Mammary epithelial cell (primary cell): ENCODE data around the gene ELMO1.

ENCODE experiments used
- EZH2 ChIP-seq: IDR thresholded peaks from 2 replicates; pipeline ENCODE4 v1.6.1; 2012; ENCODE audit warnings: low read length, inconsistent platforms, borderline replicate concordance
- TF ChIP-seq, protein P1 (sequence below), 2 donors: IDR thresholded peaks in 1 of 2; conservative IDR thresholded peaks in 1 of 2; 2 replicates each; pipeline ENCODE4 v1.5.1; 2011 to 2012; ENCODE audit warnings: inconsistent platforms in 2 of 2, low read length in 2 of 2, mild to moderate bottlenecking in 2 of 2, control low read depth in 1 of 2, low read depth in 1 of 2; ENCODE audit not compliant: insufficient read depth in 1 of 2; ENCODE audit errors: extremely low read depth in 1 of 2

DNA sequence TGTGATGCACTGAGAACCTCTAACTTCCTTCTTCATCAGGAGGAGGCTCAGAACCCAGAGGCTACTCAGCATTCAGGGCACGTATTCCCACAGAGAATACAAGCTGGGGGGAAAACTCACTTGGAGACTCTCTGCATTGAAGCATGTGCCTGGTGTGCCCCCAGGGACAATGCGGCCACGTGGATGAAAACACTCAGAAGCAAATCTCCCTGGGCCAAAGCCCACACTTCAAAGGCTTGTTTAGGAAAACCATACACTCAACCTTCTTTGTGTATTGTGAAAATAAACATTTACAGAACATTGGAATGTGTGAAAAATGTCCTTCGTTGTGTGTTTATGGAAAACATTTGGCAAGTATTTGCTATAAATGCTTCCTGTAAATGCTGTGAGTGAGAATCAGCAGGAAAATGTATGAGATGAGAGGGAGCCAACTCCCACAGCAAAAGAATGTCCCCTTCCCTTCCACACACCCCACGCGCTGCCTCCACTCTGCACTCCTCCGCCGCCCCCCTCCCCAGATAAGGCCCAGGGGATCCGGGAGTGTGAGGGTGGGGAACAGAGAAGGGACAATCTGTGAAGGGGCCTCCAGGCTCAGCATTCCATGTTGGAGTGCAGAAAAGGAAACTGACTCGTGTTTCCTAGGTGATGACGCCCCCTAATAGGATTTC is 339.5 kb downstream of the ELMO1 start:
- TF ChIP-seq, protein P1, sequence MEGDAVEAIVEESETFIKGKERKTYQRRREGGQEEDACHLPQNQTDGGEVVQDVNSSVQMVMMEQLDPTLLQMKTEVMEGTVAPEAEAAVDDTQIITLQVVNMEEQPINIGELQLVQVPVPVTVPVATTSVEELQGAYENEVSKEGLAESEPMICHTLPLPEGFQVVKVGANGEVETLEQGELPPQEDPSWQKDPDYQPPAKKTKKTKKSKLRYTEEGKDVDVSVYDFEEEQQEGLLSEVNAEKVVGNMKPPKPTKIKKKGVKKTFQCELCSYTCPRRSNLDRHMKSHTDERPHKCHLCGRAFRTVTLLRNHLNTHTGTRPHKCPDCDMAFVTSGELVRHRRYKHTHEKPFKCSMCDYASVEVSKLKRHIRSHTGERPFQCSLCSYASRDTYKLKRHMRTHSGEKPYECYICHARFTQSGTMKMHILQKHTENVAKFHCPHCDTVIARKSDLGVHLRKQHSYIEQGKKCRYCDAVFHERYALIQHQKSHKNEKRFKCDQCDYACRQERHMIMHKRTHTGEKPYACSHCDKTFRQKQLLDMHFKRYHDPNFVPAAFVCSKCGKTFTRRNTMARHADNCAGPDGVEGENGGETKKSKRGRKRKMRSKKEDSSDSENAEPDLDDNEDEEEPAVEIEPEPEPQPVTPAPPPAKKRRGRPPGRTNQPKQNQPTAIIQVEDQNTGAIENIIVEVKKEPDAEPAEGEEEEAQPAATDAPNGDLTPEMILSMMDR (conservative IDR thresholded peaks at IDR 0.05 in 1 of 2, IDR thresholded peaks at IDR 0.05 in 1 of 2; ENCODE audit: extremely low read depth in 1 of 2, insufficient read depth in 1 of 2, low read depth in 1 of 2, low read length in 2 of 2) = no peak
- TF ChIP-seq EZH2 = no peak
